ENCODE results near the gene GBA2.

Gene GBA2

DNA sequence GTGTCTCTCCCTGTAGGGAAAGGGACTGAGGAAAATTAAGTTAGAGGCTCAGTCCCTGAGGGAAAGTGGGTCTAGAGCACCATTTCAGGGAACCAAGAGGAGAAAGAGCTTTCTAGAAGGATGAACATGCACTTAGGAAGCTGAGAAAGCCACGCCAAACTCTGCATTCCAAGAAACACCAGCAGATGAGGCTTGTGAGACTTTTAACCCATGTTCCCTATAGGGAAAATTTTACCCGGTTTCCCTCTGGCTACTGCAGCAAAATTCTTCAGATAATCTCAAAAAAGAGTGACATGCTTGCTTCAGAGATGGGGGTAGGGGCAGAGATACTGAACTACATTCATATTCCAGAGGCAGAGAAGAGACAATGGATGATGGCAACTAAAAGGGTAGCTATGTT is 25.6 kb downstream of the GBA2 start:
- POLR2A ChIA-PET (ENCODE audit: low non-redundant PET), result no interaction called here
- no peak overlapping the region; the same call in 1 of the 2 replicates for H3K27ac ChIP-seq
- TF ChIP-seq, protein P1, sequence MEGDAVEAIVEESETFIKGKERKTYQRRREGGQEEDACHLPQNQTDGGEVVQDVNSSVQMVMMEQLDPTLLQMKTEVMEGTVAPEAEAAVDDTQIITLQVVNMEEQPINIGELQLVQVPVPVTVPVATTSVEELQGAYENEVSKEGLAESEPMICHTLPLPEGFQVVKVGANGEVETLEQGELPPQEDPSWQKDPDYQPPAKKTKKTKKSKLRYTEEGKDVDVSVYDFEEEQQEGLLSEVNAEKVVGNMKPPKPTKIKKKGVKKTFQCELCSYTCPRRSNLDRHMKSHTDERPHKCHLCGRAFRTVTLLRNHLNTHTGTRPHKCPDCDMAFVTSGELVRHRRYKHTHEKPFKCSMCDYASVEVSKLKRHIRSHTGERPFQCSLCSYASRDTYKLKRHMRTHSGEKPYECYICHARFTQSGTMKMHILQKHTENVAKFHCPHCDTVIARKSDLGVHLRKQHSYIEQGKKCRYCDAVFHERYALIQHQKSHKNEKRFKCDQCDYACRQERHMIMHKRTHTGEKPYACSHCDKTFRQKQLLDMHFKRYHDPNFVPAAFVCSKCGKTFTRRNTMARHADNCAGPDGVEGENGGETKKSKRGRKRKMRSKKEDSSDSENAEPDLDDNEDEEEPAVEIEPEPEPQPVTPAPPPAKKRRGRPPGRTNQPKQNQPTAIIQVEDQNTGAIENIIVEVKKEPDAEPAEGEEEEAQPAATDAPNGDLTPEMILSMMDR (conservative IDR thresholded peaks at IDR 0.05; ENCODE audit: low read depth), result no peak
- CTCF ChIA-PET, result interaction anchor here (0.6 to 0.9 kb wide), 2 partner anchors 27 to 672 kb away, joined by 3 to 6 read pairs; no protein-coding TSS in a partner anchor
- no peak for DNase-seq (ENCODE audit: low spot score)

DNA sequence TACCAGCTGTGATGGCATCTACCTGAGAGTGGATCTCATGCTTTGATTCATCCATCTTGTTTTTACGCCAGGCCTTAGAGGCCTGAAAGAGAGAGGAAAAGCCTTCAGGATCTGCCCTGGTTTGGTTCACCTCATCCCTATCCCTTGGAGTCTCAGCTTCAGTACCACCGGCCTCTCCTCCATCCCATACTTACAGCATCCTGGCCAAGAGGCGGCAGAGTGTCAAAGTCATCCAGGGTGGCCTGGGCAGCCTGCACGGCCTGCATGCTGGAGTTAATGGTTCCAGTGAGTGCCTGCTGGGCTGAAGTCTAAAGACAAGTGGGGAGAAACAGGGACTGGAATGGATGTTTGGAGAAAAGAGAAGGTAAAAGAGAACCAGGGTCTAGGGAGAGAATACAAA is 29.5 kb downstream of the GBA2 start:
- TF ChIP-seq, protein P1 (conservative IDR thresholded peaks at IDR 0.05; ENCODE audit: low read depth), result no peak
- DNase-seq (ENCODE audit: low spot score), result no peak
- peak overlapping the region; percentile 4; the same call in 1 of the 2 replicates for H3K27ac ChIP-seq
- CTCF ChIA-PET, result interaction anchor here (0.9 kb wide), 1 partner anchor 70 kb away, joined by 4 read pairs; no protein-coding TSS in a partner anchor
- POLR2A ChIA-PET (ENCODE audit: low non-redundant PET), result no interaction called here

DNA sequence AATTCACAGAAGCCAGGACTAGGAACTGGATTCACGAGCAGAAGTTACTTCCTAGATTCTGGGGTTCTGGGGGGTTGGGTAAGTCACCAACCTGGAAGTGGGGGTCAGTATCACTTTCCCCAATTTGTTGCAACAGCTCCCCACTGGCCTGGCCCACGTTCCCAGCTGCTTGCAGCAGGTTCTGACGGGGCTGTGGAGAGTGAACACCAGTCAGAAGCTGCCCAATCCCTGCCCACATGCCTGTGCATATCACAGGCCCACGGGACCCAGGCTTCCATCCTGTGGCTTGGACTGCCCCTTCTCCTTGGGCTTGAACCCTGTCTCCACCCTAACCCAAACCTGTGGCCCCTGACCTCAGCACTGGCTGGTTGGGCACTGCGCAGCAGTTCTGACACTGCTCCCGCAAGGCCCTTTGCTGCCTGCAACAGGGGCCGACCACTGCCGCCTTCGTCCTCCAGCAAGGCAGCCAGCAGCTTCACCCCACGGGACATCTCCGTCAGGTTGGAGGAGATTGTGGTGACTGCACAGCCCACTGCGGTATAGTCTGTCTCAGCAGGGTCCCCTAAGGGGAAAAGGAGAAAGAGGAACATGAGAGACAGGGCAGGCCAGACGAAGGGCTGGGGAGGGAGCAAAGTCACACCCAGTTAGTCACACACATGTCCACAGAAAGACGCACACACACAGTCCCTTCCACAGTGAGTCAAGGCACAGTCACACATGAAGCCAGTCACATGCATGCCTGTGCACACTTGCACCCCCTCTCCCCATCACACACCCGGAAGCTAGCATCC is 30.1 kb downstream of the GBA2 start:
- no peak for DNase-seq (ENCODE audit: low spot score)
- TF ChIP-seq, protein P1 (conservative IDR thresholded peaks at IDR 0.05; ENCODE audit: low read depth), result no peak
- peak overlapping the region; percentile 4 for H3K27ac ChIP-seq
- ChIA-PET POLR2A (ENCODE audit: low non-redundant PET) (no interaction called here), CTCF (interaction anchor here (0.9 kb wide), 1 partner anchor 71 kb away, joined by 4 read pairs; no protein-coding TSS in a partner anchor)

DNA sequence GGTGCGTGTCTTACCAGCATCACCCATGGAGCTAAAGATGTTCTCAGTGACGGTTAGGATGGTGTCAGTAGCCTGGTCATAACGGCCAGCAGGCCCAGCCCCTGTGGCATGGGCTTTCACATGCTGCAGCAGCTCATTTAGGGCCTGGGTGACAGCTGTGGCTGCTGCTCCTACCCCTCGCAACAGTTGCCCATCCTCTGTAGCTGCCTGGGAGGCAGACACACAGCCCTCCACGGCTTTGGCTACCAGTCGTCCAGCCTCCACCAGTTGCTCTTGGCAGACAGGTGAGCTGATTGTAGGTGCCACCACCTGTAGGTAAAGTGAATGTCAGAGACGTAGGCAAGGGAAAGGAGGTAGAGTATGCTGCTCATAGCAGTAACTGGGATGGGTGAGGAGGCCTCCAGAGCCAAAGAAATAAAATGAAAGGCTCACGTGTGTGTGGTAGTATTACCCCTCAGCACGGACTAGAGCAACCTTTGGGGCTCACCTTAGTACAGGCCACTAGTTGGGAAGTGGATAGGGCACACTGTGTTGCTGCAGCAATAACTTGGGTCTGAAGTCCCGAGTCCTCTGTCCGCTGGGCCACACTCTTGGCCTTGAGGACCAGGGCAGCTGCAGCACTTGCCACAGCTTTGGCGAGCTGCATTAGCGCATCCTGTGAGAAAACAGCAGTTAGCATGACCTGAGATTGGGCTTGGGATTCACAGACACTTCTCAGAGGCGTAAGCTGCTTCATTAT is 31.7 kb downstream of the GBA2 start:
- 0 out of 2 replicates have a peak overlapping the region, but pooled peaks have one; percentile 0 for H3K27ac ChIP-seq
- ChIA-PET CTCF (no interaction called here), POLR2A (ENCODE audit: low non-redundant PET) (no interaction called here)
- DNase-seq (ENCODE audit: low spot score), result no peak
- TF ChIP-seq, protein P1 (conservative IDR thresholded peaks at IDR 0.05; ENCODE audit: low read depth), result no peak

DNA sequence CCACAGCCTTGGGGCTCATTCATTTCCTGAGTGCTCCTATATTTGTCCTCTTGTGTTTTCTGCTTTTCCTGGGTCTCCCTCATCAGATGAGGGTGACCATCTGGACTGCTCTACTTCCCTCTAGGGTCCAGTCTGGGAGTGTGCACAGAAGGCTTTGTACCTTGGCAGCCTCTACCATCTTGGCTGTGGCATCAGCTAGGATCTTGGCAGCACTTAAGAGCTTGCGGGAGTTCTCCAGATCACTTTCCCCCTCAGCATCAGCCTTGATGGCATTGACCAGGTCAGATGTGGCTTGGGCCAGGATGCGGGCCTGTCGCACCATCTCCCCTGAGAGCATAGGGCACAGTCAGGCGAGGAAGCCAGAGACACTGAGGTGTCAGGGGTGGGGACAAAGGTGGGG is 32.8 kb downstream of the GBA2 start:
- no peak for DNase-seq (ENCODE audit: low spot score)
- H3K27ac ChIP-seq, result no peak overlapping the region
- POLR2A ChIA-PET (ENCODE audit: low non-redundant PET), result interaction anchor here (1.1 kb wide), 1 partner anchor 54 kb away, joined by 3 read pairs; no protein-coding TSS in a partner anchor
- TF ChIP-seq, protein P1 (conservative IDR thresholded peaks at IDR 0.05; ENCODE audit: low read depth), result no peak
- CTCF ChIA-PET, result no interaction called here

DNA sequence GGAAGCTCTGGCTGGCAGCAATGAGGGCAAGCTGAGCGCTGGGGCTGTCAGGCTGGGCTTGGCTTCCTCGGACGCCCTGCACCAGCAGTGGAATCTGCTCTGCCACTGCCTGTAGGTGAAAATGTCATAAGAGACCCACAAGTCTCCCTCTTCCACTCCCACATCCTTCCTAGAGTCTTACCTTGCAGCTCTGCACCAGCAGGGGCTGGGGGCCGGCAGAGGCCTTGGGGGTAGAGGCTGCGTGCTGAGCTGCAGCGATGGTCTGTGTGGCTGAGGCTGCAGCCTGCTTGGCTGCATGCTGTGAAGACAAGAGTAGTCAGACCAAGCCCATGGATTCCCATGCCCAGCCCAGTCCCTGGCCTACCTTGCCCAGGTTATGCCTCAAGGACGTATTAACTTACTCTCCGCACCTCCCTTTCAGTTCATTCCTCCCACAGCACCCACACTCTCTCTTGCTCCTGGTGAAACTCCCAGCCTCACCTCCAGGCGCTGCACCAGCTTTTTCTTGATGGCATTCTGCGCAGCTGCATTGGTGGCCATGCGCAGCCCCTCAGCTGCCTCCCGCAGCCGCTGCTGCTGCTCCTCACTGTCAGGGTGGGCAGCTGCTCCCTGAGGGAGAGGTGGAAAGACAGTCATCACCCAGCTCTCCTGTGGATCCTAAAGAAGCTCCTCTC is 34.3 kb downstream of the GBA2 start:
- no peak for DNase-seq (ENCODE audit: low spot score)
- POLR2A ChIA-PET (ENCODE audit: low non-redundant PET), result no interaction called here
- TF ChIP-seq, protein P1 (conservative IDR thresholded peaks at IDR 0.05; ENCODE audit: low read depth), result no peak
- CTCF ChIA-PET, result interaction anchor here (0.5 to 1.4 kb wide), 3 partner anchors 18 to 1017 kb away, joined by 3 to 6 read pairs (median 3); no protein-coding TSS in a partner anchor
- H3K27ac ChIP-seq, result peak overlapping the region; percentile 4; the same call in 1 of the 2 replicates

Measured in RWPE1 (cell line).